HFFc6 (cell line): Measurements from ENCODE around the gene SOX21. TPM values are rescaled to one million over a fixed set of nuclear protein-coding genes. Genes with fewer than 3 reads are reported as not detected.

Experiments
- DNase-seq: peaks from one replicate; pipeline ENCODE4 v3.0.0-alpha.2; 2018
- H3K27ac Mint-ChIP-seq: 2 replicates; pipeline ENCODE4 v1.8.0; 2020; ENCODE audit warnings: mild to moderate bottlenecking, mixed read lengths
- H3K27me3 Mint-ChIP-seq: 2 replicates; pipeline ENCODE4 v1.8.0; 2021; ENCODE audit warnings: mild to moderate bottlenecking, moderate library complexity, mixed read lengths; ENCODE audit not compliant: insufficient read depth
- H3K36me3 Mint-ChIP-seq: 2 replicates; pipeline ENCODE4 v1.8.0; 2021; ENCODE audit warnings: low read depth, mixed read lengths
- H3K4me1 Mint-ChIP-seq: 2 replicates; pipeline ENCODE4 v1.8.0; 2020; ENCODE audit warnings: low read depth, mixed read lengths
- H3K4me3 Mint-ChIP-seq: 2 replicates; pipeline ENCODE4 v1.8.0; 2020; ENCODE audit warnings: mild to moderate bottlenecking, moderate library complexity, mixed read lengths
- H3K9me3 Mint-ChIP-seq: 2 replicates; pipeline ENCODE4 v1.8.0; 2020; ENCODE audit warnings: mild to moderate bottlenecking, mixed read lengths
- total RNA-seq, 6 experiments: library from RNA; stranded (reverse); fragmentation: NEBNext Ultra II Directional; extraction: Animal tissue kit (Norgen Biotek cat#: 25700); gene quantifications; 2 replicates in 1 of 6; 3 replicates in 5 of 6; pipeline ENCODE4 v1.2.3, GENCODE V29; 2021
- TF ChIP-seq, protein P1 (sequence below): fragments of 200-600 bp; sonication (generic); IDR thresholded peaks from 2 replicates; pipeline ENCODE4 v1.5.0; 2021; ENCODE audit warnings: antibody characterized with exemption, mild to moderate bottlenecking

Gene SOX21
- total RNA-seq, 6 experiments from 2014 or later = not detected

- Mint-ChIP-seq H3K9me3 (peaks cover 9% of the 10 kb centered on the region), H3K4me1 (peaks cover 7% of the 10 kb centered on the region; the same call in 1 of the 2 replicates), H3K27me3 (peaks cover 88% of the 10 kb centered on the region), H3K27ac (no peak overlapping the region), H3K36me3 (no peaks in the 10 kb centered on the region), H3K4me3 (no peak overlapping the region)
- TF ChIP-seq, protein P1, sequence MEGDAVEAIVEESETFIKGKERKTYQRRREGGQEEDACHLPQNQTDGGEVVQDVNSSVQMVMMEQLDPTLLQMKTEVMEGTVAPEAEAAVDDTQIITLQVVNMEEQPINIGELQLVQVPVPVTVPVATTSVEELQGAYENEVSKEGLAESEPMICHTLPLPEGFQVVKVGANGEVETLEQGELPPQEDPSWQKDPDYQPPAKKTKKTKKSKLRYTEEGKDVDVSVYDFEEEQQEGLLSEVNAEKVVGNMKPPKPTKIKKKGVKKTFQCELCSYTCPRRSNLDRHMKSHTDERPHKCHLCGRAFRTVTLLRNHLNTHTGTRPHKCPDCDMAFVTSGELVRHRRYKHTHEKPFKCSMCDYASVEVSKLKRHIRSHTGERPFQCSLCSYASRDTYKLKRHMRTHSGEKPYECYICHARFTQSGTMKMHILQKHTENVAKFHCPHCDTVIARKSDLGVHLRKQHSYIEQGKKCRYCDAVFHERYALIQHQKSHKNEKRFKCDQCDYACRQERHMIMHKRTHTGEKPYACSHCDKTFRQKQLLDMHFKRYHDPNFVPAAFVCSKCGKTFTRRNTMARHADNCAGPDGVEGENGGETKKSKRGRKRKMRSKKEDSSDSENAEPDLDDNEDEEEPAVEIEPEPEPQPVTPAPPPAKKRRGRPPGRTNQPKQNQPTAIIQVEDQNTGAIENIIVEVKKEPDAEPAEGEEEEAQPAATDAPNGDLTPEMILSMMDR = no peak
- no peak for DNase-seq
Observed at GRCh38 chr13:94704377-94705080, 7.8 kb downstream of the SOX21 start.

GRCh38 chr13:94703721-94704314, 8.5 kb downstream of the SOX21 start:
- no peak overlapping the region for H3K4me3 Mint-ChIP-seq
- H3K4me1 Mint-ChIP-seq = peaks cover 7% of the 10 kb centered on the region; the same call in 1 of the 2 replicates
- TF ChIP-seq, protein P1 = no peak
- peaks cover 9% of the 10 kb centered on the region for H3K9me3 Mint-ChIP-seq
- H3K27me3 Mint-ChIP-seq = peaks cover 87% of the 10 kb centered on the region
- no peak overlapping the region for H3K27ac Mint-ChIP-seq
- H3K36me3 Mint-ChIP-seq = no peaks in the 10 kb centered on the region
- no peak for DNase-seq

- Mint-ChIP-seq H3K36me3 (no peaks in the 10 kb centered on the region), H3K4me3 (no peak overlapping the region), H3K27me3 (peaks cover 84% of the 10 kb centered on the region), H3K4me1 (peaks cover 7% of the 10 kb centered on the region; the same call in 1 of the 2 replicates), H3K27ac (no peak overlapping the region), H3K9me3 (peaks cover 9% of the 10 kb centered on the region)
- no peak for DNase-seq
- TF ChIP-seq, protein P1 = no peak
Observed at GRCh38 chr13:94703271-94703670, 9.1 kb downstream of the SOX21 start.

- Mint-ChIP-seq H3K36me3 (no peaks in the 10 kb centered on the region), H3K4me1 (peaks cover under 1% of the 10 kb centered on the region; the same call in 1 of the 2 replicates), H3K4me3 (no peak overlapping the region), H3K27ac (no peak overlapping the region), H3K27me3 (peaks cover 78% of the 10 kb centered on the region), H3K9me3 (peaks cover 9% of the 10 kb centered on the region)
- no peak for DNase-seq
- TF ChIP-seq, protein P1 = no peak
Observed at GRCh38 chr13:94702181-94703041, 9.9 kb downstream of the SOX21 start.

DNA sequence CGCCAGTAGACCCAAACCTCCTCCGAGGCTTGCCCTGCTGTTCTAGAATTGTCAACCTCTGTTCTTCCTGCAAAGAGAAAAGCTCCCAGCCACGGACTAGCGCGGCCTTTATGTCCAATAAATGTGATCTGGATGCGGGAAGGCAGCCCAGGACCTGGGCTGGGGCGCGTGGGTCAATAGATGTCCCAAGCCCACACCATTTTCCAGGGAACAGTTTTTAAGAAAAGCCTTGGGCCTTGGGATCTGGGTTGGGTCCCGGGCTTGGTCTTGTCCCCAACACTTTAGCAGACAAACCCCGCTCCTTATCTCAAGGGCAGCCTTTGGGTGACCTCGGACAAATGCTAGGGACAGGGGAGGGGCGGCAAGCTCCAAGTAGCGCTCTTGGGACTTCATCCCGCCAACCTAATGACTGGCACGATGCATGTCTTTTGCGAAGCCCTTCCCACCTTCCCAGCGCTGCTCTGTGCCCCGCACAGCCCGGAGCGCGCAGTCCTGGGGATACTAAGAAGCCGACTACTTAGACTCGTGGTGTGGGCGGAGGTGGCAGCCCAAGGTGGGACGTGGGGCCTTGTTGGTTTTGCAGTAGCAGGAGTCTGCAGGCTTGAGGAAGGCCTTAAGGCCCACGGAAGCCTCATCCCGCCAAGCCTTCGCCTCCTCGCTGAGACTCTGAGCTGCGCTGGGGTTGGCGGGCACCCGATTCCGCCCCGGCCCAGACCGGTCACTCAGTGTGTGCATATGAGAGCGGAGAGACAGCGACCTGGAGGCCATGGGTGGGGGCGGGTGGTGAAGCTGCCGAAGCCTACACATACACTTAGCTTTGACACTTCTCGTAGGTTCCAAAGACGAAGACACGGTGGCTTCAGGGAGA, 10.8 kb downstream of the SOX21 start:
- H3K4me1 Mint-ChIP-seq = no peaks in the 10 kb centered on the region
- DNase-seq = no peak
- TF ChIP-seq, protein P1 = no peak
- H3K36me3 Mint-ChIP-seq = no peaks in the 10 kb centered on the region
- peaks cover 9% of the 10 kb centered on the region for H3K9me3 Mint-ChIP-seq
- no peak overlapping the region for H3K4me3 Mint-ChIP-seq
- no peak overlapping the region for H3K27ac Mint-ChIP-seq
- peaks cover 73% of the 10 kb centered on the region for H3K27me3 Mint-ChIP-seq
